ENCODE data around the gene PPP1CA. TPM values are rescaled to one million over a fixed set of nuclear protein-coding genes. Genes with fewer than 3 reads are reported as not detected.

PPP1CA gene
- total and polyA plus RNA-seq, 12 donors: 105 to 289 (median 151) TPM

GRCh38 chr11:67441731-67442351, 40.2 kb upstream of the PPP1CA start:
- Histone ChIP-seq H3K27ac (peak overlapping the region in 1 of 5 donors; percentile 98), H3K4me1 (replicated peaks in 1 of 2) (peaks cover 0 to 23% of the 10 kb centered on the region in 2 donors), H3K36me3 (replicated peaks in 1 of 2) (peaks cover 0 to 38% of the 10 kb centered on the region in 2 donors), H3K27me3 (no peaks in the 10 kb centered on the region), H3K4me3 (no peak overlapping the region), H3K9me3 (replicated peaks in 1 of 3) (no peaks in the 10 kb centered on the region)
- TF ChIP-seq POLR2A (IDR thresholded peaks at IDR 0.05): no peak
- no peak for TF ChIP-seq CTCF (IDR thresholded peaks at IDR 0.05)
- intact Hi-C loops (cut with DNase I): no loop called here
- DNase-seq: no peak
- 86 to 89% (median 88%) methylated on average over 11 to 28 of the region's 28 CpGs for WGBS, 4 donors

GRCh38 chr11:67441098-67441563, 39.5 kb upstream of the PPP1CA start:
- WGBS, 4 donors: 84 to 97% (median 91%) methylated on average over 6 to 21 of the region's 21 CpGs
- H3K4me3 ChIP-seq: no peak overlapping the region
- intact Hi-C loops (cut with DNase I): no loop called here
- no peaks in the 10 kb centered on the region for H3K27me3 ChIP-seq
- no peak for DNase-seq
- H3K9me3 ChIP-seq (replicated peaks in 1 of 3): no peaks in the 10 kb centered on the region
- H3K36me3 ChIP-seq (replicated peaks in 1 of 2): peaks cover 0 to 38% of the 10 kb centered on the region in 2 donors
- no peak overlapping the region for H3K27ac ChIP-seq
- H3K4me1 ChIP-seq (replicated peaks in 1 of 2): peaks cover 0 to 26% of the 10 kb centered on the region in 2 donors
- TF ChIP-seq POLR2A (IDR thresholded peaks at IDR 0.05): no peak
- no peak for TF ChIP-seq CTCF (IDR thresholded peaks at IDR 0.05)

- 76 to 83% (median 80%) methylated on average over 11 to 17 of the region's 17 CpGs for WGBS, 4 donors
- TF ChIP-seq CTCF (IDR thresholded peaks at IDR 0.05): no peak
- TF ChIP-seq POLR2A (IDR thresholded peaks at IDR 0.05): no peak
- intact Hi-C loops (cut with DNase I): no loop called here
- H3K27me3 ChIP-seq: no peaks in the 10 kb centered on the region
- H3K4me1 ChIP-seq (replicated peaks in 1 of 2): peaks cover 0 to 32% of the 10 kb centered on the region in 2 donors
- no peak overlapping the region for H3K4me3 ChIP-seq
- DNase-seq: no peak
- no peaks in the 10 kb centered on the region for H3K9me3 ChIP-seq (replicated peaks in 1 of 3)
- H3K36me3 ChIP-seq (replicated peaks in 1 of 2): peaks cover 0 to 41% of the 10 kb centered on the region in 2 donors
- no peak overlapping the region for H3K27ac ChIP-seq
Observed at GRCh38 chr11:67440229-67441097, 38.8 kb upstream of the PPP1CA start.
